HG02852 (cell line): ENCODE results near the gene NOC2L.

Source experiments
- ATAC-seq: cut with Tn5 transposase; IDR thresholded peaks from one replicate; pipeline ENCODE4 v1.9.1; 2021; ENCODE audit warnings: mild to moderate bottlenecking, moderate library complexity; ENCODE audit not compliant: unreplicated experiment

NOC2L gene

GRCh38 chr1:944341-945325 is 14.4 kb downstream of the NOC2L start:
- no peak for ATAC-seq

DNA sequence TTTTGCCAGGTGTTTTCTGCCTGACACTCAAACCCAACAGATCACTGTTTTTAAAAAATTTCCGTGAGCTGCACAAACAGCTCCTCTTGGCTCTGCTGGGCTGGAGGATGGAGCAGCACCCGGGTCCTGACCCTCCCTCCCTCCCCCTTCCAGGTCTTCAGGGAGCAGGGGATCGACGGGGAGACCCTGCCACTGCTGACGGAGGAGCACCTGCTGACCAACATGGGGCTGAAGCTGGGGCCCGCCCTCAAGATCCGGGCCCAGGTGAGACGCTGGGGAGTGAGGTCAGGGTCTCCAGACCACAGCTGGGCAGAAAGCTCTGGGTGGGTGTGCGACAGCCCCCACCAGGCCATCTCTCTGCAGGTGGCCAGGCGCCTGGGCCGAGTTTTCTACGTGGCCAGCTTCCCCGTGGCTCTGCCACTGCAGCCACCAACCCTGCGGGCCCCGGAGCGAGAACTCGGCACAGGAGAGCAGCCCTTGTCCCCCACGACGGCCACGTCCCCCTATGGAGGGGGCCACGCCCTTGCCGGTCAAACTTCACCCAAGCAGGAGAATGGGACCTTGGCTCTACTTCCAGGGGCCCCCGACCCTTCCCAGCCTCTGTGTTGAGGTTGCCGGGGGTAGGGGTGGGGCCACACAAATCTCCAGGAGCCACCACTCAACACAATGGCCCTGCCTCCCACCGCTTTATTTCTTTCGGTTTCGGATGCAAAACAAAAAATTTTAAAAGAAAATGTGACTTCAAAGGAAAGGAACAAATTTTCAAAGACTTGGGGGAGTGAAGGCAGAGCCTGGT is 15.3 kb downstream of the NOC2L start:
- no peak for ATAC-seq

- no peak for ATAC-seq
Observed at GRCh38 chr1:942864-943533, 16.1 kb downstream of the NOC2L start.

DNA sequence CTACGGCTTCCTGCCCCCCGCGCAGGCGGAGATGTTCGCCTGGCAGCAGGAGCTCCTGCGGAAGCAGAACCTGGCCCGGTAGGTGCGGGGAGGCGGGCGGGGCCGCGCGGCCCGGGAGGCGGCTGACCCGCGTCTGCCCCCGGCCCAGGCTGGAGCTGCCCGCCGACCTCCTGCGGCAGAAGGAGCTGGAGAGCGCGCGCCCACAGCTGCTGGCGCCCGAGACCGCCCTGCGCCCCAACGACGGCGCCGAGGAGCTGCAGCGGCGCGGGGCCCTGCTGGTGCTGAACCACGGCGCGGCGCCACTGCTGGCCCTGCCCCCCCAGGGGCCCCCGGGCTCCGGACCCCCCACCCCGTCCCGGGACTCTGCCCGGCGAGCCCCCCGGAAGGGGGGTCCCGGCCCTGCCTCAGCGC is 16.6 kb downstream of the NOC2L start:
- no peak for ATAC-seq

GRCh38 chr1:941588-942383 is 17.3 kb downstream of the NOC2L start:
- no peak for ATAC-seq

GRCh38 chr1:941015-941587 is 18.0 kb downstream of the NOC2L start:
- no peak for ATAC-seq

GRCh38 chr1:940107-941014 is 18.7 kb downstream of the NOC2L start:
- no peak for ATAC-seq

- no peak for ATAC-seq
Observed at GRCh38 chr1:939511-940106, 19.4 kb downstream of the NOC2L start.

DNA sequence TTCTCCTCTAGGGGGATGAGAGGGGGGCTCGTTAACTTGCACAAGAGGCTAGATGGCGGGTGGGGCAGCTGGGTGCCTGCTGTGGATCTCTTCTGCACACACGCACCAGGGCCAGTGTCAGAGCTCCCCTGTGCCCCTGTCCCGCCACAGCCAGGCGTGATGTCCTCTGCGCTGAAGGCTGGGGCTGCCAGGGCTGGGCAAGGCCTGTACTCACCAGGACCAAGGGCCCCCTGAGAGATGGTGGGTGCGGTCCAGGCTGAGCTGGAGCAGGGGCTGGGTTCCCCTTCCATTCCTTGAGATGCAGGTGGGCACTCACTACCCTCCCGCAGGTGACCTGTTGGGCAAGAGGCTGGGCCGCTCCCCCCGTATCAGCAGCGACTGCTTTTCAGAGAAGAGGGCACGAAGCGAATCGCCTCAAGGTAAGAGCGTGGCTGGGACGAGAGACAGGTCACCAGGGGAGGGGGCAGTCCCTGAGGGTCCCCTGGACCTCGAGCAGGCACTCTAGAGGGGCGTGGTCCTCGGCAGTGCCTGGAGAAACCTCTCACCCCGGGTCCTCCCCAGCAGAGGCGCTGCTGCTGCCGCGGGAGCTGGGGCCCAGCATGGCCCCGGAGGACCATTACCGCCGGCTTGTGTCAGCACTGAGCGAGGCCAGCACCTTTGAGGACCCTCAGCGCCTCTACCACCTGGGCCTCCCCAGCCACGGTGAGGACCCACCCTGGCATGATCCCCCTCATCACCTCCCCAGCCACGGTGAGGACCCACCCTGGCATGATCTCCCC is 20.2 kb downstream of the NOC2L start:
- no peak for ATAC-seq

DNA sequence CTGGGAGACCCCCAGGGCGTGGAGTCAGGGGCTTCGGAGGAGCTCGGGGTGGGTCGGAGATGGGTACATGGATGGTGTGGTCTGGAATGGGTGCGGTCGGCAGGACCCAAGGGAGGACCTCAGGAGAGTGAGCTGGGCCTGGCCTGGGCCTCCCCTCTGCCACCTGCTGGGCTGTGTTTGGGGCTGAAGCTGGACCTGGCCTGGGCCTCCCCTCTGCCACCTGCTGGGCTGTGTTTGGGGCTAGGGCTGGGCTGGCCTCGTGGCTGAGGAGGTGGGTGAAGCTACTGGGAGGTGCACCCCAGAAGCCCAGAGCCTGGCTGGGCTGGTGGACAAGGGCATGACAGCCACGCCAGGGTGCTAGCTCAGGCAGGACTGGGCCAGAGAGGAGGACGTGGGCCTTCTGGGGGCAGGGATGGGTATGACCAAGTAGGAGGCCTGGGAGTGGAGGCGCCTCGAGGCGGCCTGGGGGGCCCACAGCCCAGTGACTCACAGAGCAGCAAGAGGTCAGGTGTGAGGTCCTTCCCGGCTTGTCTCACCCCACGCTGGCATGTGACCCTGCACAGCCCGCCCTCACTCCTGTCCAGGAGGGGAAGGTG is 20.9 kb downstream of the NOC2L start:
- ATAC-seq, result no peak

DNA sequence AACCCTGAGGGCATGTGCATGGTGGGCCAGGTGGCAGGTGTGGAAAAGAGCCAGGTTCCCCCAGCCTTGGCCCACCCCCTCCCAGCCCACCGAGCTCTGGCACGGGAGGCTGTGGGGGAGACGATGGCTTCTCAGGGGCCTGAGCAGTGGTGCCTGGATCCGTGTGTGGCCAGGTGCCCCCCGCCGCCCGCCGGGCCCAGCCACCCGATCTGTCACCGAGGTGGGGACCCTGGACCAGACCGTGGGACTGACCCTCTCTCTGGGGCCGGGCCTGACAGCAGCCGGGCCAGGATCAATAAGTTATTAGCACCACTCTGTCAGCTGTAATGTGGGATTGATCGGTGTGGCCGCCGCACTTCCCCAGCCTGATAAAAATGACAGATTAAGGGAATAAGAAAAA is 21.5 kb downstream of the NOC2L start:
- ATAC-seq, result no peak

DNA sequence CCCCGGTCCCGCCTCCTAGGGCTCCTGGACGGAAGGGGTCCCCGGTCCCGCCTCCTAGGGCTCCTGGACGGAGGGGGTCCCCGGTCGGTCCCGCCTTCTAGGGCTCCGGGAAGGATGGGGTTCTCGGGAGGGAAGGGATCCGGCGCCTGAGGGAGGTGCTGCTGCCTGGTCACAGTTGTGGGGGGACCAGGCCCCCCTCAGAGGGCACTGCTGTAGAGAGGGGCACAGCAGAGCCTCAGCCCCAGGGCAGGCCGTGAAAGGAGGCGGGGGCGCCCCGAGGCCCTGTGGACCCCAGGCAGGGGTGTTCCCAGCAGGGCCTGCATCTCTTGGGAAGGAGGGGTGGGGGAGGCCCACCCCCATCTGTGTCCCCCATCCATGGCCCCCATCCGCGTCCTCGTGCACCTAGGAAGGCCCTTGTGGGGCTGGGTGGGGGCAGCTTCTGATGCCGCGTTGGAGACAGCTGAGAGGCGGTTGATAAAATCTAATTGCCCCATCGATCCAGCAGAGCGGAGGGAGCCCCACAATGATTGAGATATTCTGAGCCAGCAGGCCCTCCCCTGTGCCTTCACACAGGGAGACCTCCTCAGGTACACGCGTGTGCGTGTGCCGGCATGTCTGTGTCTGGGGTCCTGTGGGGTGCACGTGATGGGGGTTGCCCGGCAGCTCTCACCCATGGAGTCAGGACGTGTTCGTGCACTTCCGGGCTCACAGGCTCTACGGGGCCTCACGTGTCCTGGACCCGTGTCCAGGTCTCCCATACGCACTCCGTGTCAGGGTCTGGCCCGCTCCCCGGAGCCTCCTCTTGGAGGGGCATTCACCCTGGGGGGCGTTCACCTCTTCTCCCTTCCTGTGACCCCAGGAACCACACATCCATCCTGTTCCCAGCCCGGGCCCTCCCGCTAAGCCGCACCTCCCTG is 22.4 kb downstream of the NOC2L start:
- ATAC-seq, result no peak

DNA sequence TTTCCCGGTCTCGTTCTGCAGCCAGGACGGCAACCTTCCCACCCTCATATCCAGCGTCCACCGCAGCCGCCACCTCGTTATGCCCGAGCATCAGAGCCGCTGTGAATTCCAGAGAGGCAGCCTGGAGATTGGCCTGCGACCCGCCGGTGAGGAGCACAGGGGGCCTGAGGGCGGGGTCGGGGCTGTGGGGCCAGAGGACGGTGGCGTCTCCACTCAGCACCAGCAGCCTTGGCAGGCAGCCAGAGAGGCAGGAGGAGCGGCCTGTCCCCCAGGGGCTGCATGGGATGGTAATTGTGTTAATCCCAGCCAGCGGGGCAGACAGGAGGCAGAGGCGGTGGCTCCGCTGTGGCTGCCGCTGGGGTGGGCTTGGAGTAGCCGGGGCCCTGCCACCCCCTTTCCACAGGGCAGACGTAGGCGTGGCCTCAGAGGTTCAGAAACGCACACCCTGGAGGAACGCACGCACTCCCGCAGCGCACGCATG is 23.3 kb downstream of the NOC2L start:
- ATAC-seq, result no peak

GRCh38 chr1:934991-935750 is 23.9 kb downstream of the NOC2L start:
- no peak for ATAC-seq

DNA sequence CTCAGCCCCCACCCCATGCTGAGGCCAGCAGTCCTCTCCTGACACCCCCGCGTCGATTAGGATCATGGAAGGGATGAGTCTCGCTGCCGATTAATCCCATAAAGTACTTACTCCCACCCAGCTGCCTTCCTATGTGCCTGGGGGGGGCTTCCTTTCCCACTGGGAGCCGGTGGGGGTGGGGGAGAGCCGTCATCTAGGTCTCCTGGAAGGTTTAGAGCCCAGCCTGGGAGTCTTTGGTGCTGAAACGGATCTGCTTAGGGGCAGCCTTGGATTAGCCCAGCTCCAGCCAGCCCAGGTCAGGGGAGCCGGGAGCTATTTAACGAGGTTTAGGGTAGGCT is 25.5 kb downstream of the NOC2L start:
- ATAC-seq, result no peak
